GM12878 (cell line): ENCODE results near the gene HDAC9. TPM values are rescaled to one million over a fixed set of nuclear protein-coding genes. Genes with fewer than 3 reads are reported as not detected.

ENCODE experiments used
- ATAC-seq: fragments of 200-7000 bp; cut with Tn5 transposase; 3 replicates; pipeline ENCODE4 v1.9.1; 2020; ENCODE audit warnings: mild to moderate bottlenecking, moderate library complexity
- BruUV-seq: library from RNA; stranded (reverse); fragments of 400-500 nt; replicated peaks from 2 replicates; lab custom pipeline; 2021; lab: Mats Ljungman, UMichigan
- CTCF ChIA-PET: fragments of 300-600 bp; sonication (Branson Sonifier 250); formaldehyde crosslinking; extraction: SDS; loops from one replicate; lab custom pipeline; 2021; ENCODE audit warnings: inconsistent platforms; lab: Yijun Ruan, JAX
- POLR2A ChIA-PET: fragments of 350-600 bp; formaldehyde crosslinking; extraction: SDS; loops from one replicate; lab custom pipeline; 2021; ENCODE audit warnings: inconsistent platforms; lab: Charles Lee
- RAD21 ChIA-PET: fragments of 300-600 bp; sonication (Branson Sonifier 250); formaldehyde crosslinking; loops from one replicate; lab custom pipeline; 2023; ENCODE audit warnings: antibody characterized with exemption; ENCODE audit not compliant: unreplicated experiment; lab: Charles Lee
- SMC1A ChIA-PET: fragments of 300-600 bp; sonication (Branson Sonifier 250); formaldehyde crosslinking; loops from one replicate; lab custom pipeline; 2023; ENCODE audit not compliant: unreplicated experiment, uncharacterized antibody; lab: Charles Lee
- DNase-seq: peaks from one replicate; pipeline ENCODE4 v3.0.0-alpha.2; 2011; ENCODE audit warnings: low read depth, low spot score
- FAIRE-seq: peaks from 3 replicates; lab custom pipeline; 2011; peaks lifted over from hg19 to GRCh38; lab: Jason Lieb, UNC
- H2AFZ ChIP-seq: 2 replicates; pipeline ENCODE4 v1.6.0; 2011; ENCODE audit warnings: low read depth, low read length, control low read depth; ENCODE audit not compliant: control insufficient read depth
- H3K27ac ChIP-seq: 2 replicates; pipeline ENCODE4 v1.5.1; 2011; ENCODE audit warnings: control low read depth; ENCODE audit not compliant: control insufficient read depth, insufficient read depth
- H3K27me3 ChIP-seq, 2 experiments: replicated peaks in 1 of 2; 2 replicates each; pipeline versions ENCODE4 v1.6.0 to v1.6.1; 2011; ENCODE audit warnings: low read length in 1 of 2; ENCODE audit not compliant: control insufficient read depth in 2 of 2, insufficient read depth in 2 of 2
- H3K36me3 ChIP-seq, 2 experiments: 2 replicates each; pipeline ENCODE4 v1.5.1; 2011; ENCODE audit warnings: low read length in 1 of 2; ENCODE audit not compliant: control insufficient read depth in 2 of 2, insufficient read depth in 2 of 2
- H3K4me1 ChIP-seq: 2 replicates; pipeline ENCODE4 v1.6.1; 2011; ENCODE audit warnings: mild to moderate bottlenecking, low read length, moderate library complexity, mixed read lengths; ENCODE audit not compliant: control insufficient read depth, insufficient read depth
- H3K4me2 ChIP-seq: 2 replicates; pipeline ENCODE4 v1.6.0; 2011; ENCODE audit warnings: control low read depth; ENCODE audit not compliant: control insufficient read depth, insufficient read depth
- H3K4me3 ChIP-seq: fragments of 200-600 bp; sonication (generic); 2 replicates; pipeline ENCODE4 v1.5.1; 2016
- H3K79me2 ChIP-seq: 2 replicates; pipeline ENCODE4 v1.6.0; 2011; ENCODE audit warnings: low read length; ENCODE audit not compliant: control insufficient read depth, insufficient read depth
- H3K9ac ChIP-seq: 2 replicates; pipeline ENCODE4 v1.8.0; 2011; ENCODE audit warnings: low read length, control low read depth, mixed read lengths; ENCODE audit not compliant: control insufficient read depth, insufficient read depth
- H3K9me3 ChIP-seq: replicated peaks from 3 replicates; pipeline ENCODE4 v1.5.1; 2011; ENCODE audit warnings: mild to moderate bottlenecking, low read length; ENCODE audit not compliant: control insufficient read depth, insufficient read depth
- H4K20me1 ChIP-seq: 2 replicates; pipeline ENCODE4 v1.6.0; 2011; ENCODE audit not compliant: control insufficient read depth, insufficient read depth
- CBX3 ChIP-seq: fragments of 200-600 bp; sonication (generic); IDR thresholded peaks from 2 replicates; pipeline ENCODE4 v1.6.1; 2016; ENCODE audit warnings: low read depth, borderline replicate concordance
- CREB1 ChIP-seq: IDR thresholded peaks from 2 replicates; pipeline ENCODE4 v1.6.1; 2012; ENCODE audit warnings: low read depth, mild to moderate bottlenecking, inconsistent platforms
- CTCF ChIP-seq, 3 experiments: IDR thresholded peaks in 2 of 3; conservative IDR thresholded peaks in 1 of 3; 2 replicates each; pipeline ENCODE4 v1.5.1; 2011; ENCODE audit warnings: low read depth in 3 of 3, low read length in 3 of 3, mild to moderate bottlenecking in 3 of 3, control low read depth in 2 of 3, moderate library complexity in 2 of 3, inconsistent platforms in 1 of 3, mixed read lengths in 1 of 3; ENCODE audit not compliant: control insufficient read depth in 2 of 3, insufficient read depth in 1 of 3; ENCODE audit errors: extremely low read depth in 1 of 3
- EGR1 ChIP-seq, 2 experiments: IDR thresholded peaks; 1 replicate in 1 of 2; 2 replicates in 1 of 2; pipeline ENCODE4 v1.6.1; 2011 to 2012; ENCODE audit warnings: low read depth in 2 of 2, low read length in 2 of 2, borderline replicate concordance in 1 of 2, mild to moderate bottlenecking in 1 of 2, moderate library complexity in 1 of 2
- GABPA ChIP-seq: IDR thresholded peaks from 2 replicates; pipeline ENCODE4 v1.6.1; 2014; ENCODE audit warnings: antibody characterized with exemption, low read depth, mild to moderate bottlenecking, inconsistent platforms
- IRF4 ChIP-seq: IDR thresholded peaks from 2 replicates; pipeline ENCODE4 v1.6.1; 2011; ENCODE audit warnings: low read depth, low read length
- MXI1 ChIP-seq: fragments of 150-350 bp; IDR thresholded peaks from 2 replicates; pipeline ENCODE4 v1.6.1; 2011; ENCODE audit warnings: low read depth, mild to moderate bottlenecking, inconsistent platforms, low read length, improper control_type of control experiment
- NFYB ChIP-seq: IDR thresholded peaks from 2 replicates; pipeline ENCODE4 v1.6.1; 2011; ENCODE audit warnings: low read depth, mild to moderate bottlenecking, low read length, improper control_type of control experiment, moderate library complexity; ENCODE audit not compliant: insufficient read depth
- POU2F2 ChIP-seq: IDR thresholded peaks from 3 replicates; pipeline ENCODE4 v1.6.1; 2011; ENCODE audit warnings: low read depth, mild to moderate bottlenecking, low read length, borderline replicate concordance
- PRDM15 ChIP-seq: fragments of 450-650 bp; formaldehyde crosslinking; IDR thresholded peaks from 2 replicates; pipeline ENCODE4 v1.4.0; 2020; ENCODE audit warnings: mild to moderate bottlenecking, moderate library complexity
- RELA ChIP-seq: fragments of 450-650 bp; IDR thresholded peaks from 2 replicates; pipeline ENCODE4 v1.8.0; 2014; ENCODE audit warnings: borderline replicate concordance; ENCODE audit not compliant: partially characterized antibody
- SMAD5 ChIP-seq: IDR thresholded peaks from 2 replicates; pipeline ENCODE4 v1.6.1; 2016; ENCODE audit warnings: antibody characterized with exemption, low read depth
- SREBF1 ChIP-seq: IDR thresholded peaks from 2 replicates; pipeline ENCODE4 v1.6.1; 2012; ENCODE audit warnings: mild to moderate bottlenecking, low read length
- SREBF2 ChIP-seq: IDR thresholded peaks from 2 replicates; pipeline ENCODE4 v1.6.1; 2012; ENCODE audit warnings: mild to moderate bottlenecking, low read length
- USF1 ChIP-seq: IDR thresholded peaks from 2 replicates; pipeline ENCODE4 v1.6.1; 2011; ENCODE audit warnings: borderline replicate concordance, low read depth, mild to moderate bottlenecking, moderate library complexity, mixed read lengths, low read length; ENCODE audit not compliant: insufficient read depth; ENCODE audit errors: extremely low read length
- ZBED1 ChIP-seq: IDR thresholded peaks from 2 replicates; pipeline ENCODE4 v1.6.1; 2016; ENCODE audit warnings: borderline replicate concordance
- ZSCAN29 ChIP-seq: fragments of 450-650 bp; IDR thresholded peaks from 2 replicates; pipeline ENCODE4 v1.6.1; 2017; ENCODE audit warnings: mild to moderate bottlenecking, moderate library complexity
- WGBS: methylation state at CpG from one replicate; pipeline ENCODE4 v1.1.6; 2016; ENCODE audit warnings: low lambda C conversion rate; ENCODE audit not compliant: insufficient replicate concordance, insufficient coverage; ENCODE audit errors: missing lambda C conversion rate; 5-methylcytosine and 5-hydroxymethylcytosine counted together
- in situ Hi-C: fragments of 300-500 bp; cut with MboI; formaldehyde crosslinking; loops from 9 replicates; pipeline ENCODE4 v1.14.3; 2018; ENCODE audit warnings: mixed read lengths
- intact Hi-C: fragments of 100-400 bp; cut with micrococcal nuclease; formaldehyde crosslinking; loops from one replicate; pipeline ENCODE4 v1.14.2; 2022; ENCODE audit not compliant: unreplicated experiment
- polyA plus RNA-seq, 11 experiments: library from polyadenylated mRNA; depleted of rRNA in 4 of 11; unstranded in 6 of 11; stranded (reverse) in 5 of 11; fragments of >200 nt; fragmentation: Nextera tagmentation in 4 of 11; fragmentation: Illumina TruSeq in 1 of 11; extraction: Ambion mirVana in 4 of 11; extraction: Trizol in 1 of 11; gene quantifications; 1 replicate in 1 of 11; 2 replicates in 10 of 11; pipeline versions ENCODE4 v1.2.1 to v1.2.3, GENCODE V29; 2011 to 2016; ENCODE audit warnings: inconsistent platforms in 2 of 11, missing spikeins in 2 of 11, low read depth in 1 of 11
- total RNA-seq, 4 experiments: library from RNA; depleted of rRNA in 3 of 4; stranded (reverse); fragments of >200 nt in 3 of 4; fragmentation: Illumina TruSeq in 1 of 4; extraction: Trizol in 1 of 4; gene quantifications; 2 replicates each; pipeline versions ENCODE4 v1.2.1 to v1.2.3, GENCODE V29; 2013 to 2021

Gene HDAC9
- total and polyA plus RNA-seq, 10 of the 15 experiments (the other 5 are each of a cell fraction or from before 2014, with no cell fraction given): 0.73 to 12.8 (median 0.92) TPM

GRCh38 chr7:18575622-18576572, 80.3 kb downstream of the HDAC9 start:
- in situ Hi-C loops: no loop called here
- Histone ChIP-seq H3K79me2 (no peaks in the 10 kb centered on the region), H3K9me3 (no peaks in the 10 kb centered on the region), H2AFZ (no peak overlapping the region), H3K27me3 (no peaks in the 10 kb centered on the region), H3K36me3 (no peaks in the 10 kb centered on the region), H3K4me1 (no peaks in the 10 kb centered on the region), H3K9ac (no peak overlapping the region), H3K27ac (no peak overlapping the region), H3K4me2 (no peak overlapping the region), H4K20me1 (no peaks in the 10 kb centered on the region), H3K4me3 (no peak overlapping the region)
- DNase-seq: no peak
- ChIA-PET SMC1A (interaction anchor here (1.0 kb wide), 1 partner anchor 223 kb away, joined by 6 read pairs; no protein-coding TSS in a partner anchor), POLR2A (no interaction called here), RAD21 (no interaction called here), CTCF (no interaction called here)
- no peak for FAIRE-seq
- no peak for ATAC-seq
- no peak for TF ChIP-seq CBX3
- no peak for TF ChIP-seq GABPA
- TF ChIP-seq MXI1: no peak
- TF ChIP-seq PRDM15 (CRISPR knock-in tag): no peak
- TF ChIP-seq IRF4: no peak
- TF ChIP-seq POU2F2: no peak
- TF ChIP-seq SREBF1: no peak
- no peak for TF ChIP-seq ZSCAN29
- TF ChIP-seq CTCF (IDR thresholded peaks at IDR 0.05 in 2 of 3, conservative IDR thresholded peaks at IDR 0.05 in 1 of 3; ENCODE audit: control insufficient read depth in 2 of 3, extremely low read depth in 1 of 3, insufficient read depth in 1 of 3, low read depth in 3 of 3, low read length in 3 of 3): no peak
- no peak for TF ChIP-seq NFYB
- no peak for TF ChIP-seq EGR1 (IDR thresholded peaks at IDR 0.05; ENCODE audit: borderline replicate concordance in 1 of 2, low read depth in 2 of 2, low read length in 2 of 2)
- TF ChIP-seq SREBF2: no peak
- no peak for TF ChIP-seq SMAD5
- no peak for TF ChIP-seq USF1
- no peak for TF ChIP-seq CREB1
- no peak for TF ChIP-seq ZBED1
- no peak for TF ChIP-seq RELA
- intact Hi-C loops: no loop called here
- 69% methylated on average over 6 of the region's 6 CpGs for WGBS
- no TSS peak for BruUV-seq
